NOMO-1 treated with dmso at 0.1 percent for 144 hours (cell line): ENCODE results near the gene KIF12.
"Not testable (repeated sequence)": the region's sequence is repeated elsewhere in the genome, so short reads cannot be mapped to it uniquely, and the experiment has no call there.

Experiments used
- DNase-seq: peaks from one replicate; lab custom pipeline; 2025; ENCODE audit not compliant: unreplicated experiment; lab: John Stamatoyannopoulos, UW

KIF12 gene

GRCh38 chr9:114049441-114050225 is 49.5 kb downstream of the KIF12 start:
- DNase-seq: no peak

- no peak for DNase-seq
Measured at GRCh38 chr9:114048533-114049415, 50.3 kb downstream of the KIF12 start.

- no peak for DNase-seq
Measured at GRCh38 chr9:114047717-114048116, 51.4 kb downstream of the KIF12 start.

- no peak for DNase-seq
Measured at GRCh38 chr9:114046875-114047274, 52.2 kb downstream of the KIF12 start.

- DNase-seq: no peak
Measured at GRCh38 chr9:114046237-114046755, 52.8 kb downstream of the KIF12 start.

- DNase-seq: not testable (repeated sequence)
Measured at GRCh38 chr9:114043660-114044059, 55.4 kb downstream of the KIF12 start.
